GM21576 (cell line): Measurements from ENCODE around the gene CPTP.
"Not testable (repeated sequence)": the region's sequence is repeated elsewhere in the genome, so short reads cannot be mapped to it uniquely, and the experiment has no call there.

ENCODE experiments used
- ATAC-seq: cut with Tn5 transposase; IDR thresholded peaks from one replicate; pipeline ENCODE4 v1.9.1; 2021; ENCODE audit warnings: mild to moderate bottlenecking, moderate library complexity; ENCODE audit not compliant: unreplicated experiment

CPTP gene

GRCh38 chr1:1360506-1361169, 36.0 kb downstream of the CPTP start:
- ATAC-seq = no peak

- no peak for ATAC-seq
Measured at GRCh38 chr1:1361233-1361981, 36.8 kb downstream of the CPTP start.

DNA sequence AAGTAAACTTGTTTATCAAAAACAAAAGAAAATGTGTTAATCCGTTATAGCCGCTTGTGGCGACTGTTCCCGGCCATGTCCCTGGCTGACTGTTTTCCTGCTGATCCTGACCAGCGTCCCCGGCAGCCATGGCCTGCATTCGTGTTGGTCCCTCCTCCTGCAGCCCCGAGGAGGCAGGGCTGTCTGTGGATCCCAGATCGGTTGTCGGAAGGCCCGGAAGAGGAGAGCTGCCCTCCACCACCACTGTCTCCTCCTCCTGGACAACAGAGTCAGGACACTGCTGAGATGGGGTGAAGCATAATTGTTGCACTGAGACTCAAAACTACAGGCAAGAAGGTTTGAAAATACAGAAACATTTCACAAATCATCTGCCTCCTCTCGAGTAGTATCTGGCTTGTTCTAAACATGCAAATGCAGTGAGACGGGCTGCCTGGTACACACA, 37.4 kb downstream of the CPTP start:
- ATAC-seq = no peak

GRCh38 chr1:1364266-1364665, 39.7 kb downstream of the CPTP start:
- no peak for ATAC-seq

DNA sequence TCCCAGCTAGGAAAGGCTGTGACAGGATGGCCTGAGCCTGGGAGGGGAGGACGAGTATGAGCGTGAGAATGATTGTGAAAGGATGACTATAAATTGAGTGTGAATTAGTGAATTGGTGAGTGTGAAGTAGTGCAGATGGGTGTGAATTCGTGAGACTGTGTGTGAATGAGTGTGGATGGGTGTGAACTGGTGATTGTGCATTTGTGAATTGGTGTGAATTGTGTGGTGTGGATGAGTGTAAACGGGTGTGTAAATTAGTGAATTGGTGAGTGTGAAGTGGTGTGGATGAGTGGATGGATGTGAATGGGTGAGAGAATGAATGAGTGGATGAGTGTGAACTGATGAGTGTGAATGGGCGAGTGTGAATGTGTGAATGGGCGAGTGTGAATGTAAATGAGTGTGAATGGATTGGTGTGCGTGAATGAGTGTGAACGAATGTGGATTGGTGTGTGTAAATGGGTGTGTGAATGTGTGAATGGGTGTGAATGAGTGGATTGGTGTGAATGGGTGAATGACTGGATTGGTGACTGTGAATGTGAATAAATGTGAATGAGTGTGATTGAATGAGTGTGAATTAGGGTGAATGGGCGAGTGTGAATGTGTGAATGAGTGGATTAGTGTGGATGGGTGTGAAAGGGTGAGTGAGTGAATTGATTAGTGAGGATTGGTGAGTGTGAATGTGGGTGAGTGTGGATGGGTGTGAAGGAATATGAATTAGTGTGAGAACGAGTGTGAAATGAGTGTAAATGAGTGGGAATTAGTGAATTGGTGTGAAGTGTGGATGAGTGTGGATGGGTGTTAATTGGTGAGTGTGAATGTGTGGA, 41.5 kb downstream of the CPTP start:
- no peak for ATAC-seq

GRCh38 chr1:1366699-1367066, 42.1 kb downstream of the CPTP start:
- ATAC-seq = no peak

DNA sequence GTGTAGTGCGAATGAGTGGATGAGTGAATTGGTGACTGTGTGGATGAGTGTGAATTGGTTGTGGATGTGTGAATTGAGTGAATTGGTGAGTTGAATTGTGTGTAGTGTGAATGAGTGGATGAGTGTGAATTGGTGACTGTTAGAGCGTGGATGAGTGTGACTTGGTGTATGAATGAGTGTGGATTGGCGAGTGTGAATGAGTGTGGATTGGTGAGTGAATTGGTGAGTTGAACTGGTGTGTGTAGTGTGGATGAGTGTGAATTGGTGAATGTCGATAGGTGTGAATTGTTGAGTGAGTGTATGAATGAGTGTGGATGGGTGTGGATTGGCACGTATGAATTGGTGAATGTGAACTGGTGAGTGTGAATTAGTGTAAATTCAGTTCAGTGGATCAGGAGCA, 42.7 kb downstream of the CPTP start:
- ATAC-seq = no peak

DNA sequence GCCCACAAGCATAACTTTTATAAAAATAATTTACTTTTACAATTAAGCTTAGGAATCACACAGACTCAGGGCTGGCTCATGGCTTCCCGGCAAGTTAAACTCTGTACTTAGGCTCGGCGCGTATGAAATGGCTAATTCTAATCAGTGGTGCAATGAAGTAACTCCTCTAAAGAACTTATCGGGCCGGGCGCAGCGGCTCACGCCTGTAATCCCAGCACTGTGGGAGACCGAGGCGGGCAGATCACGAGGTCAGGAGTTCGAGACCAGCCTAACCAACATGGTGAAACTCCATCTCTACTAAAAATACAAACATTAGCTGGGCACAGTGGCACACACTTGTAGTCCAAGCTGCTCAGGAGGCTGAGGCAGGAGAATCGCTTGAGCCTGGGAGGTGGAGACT, 45.5 kb downstream of the CPTP start:
- ATAC-seq = not testable (repeated sequence)

DNA sequence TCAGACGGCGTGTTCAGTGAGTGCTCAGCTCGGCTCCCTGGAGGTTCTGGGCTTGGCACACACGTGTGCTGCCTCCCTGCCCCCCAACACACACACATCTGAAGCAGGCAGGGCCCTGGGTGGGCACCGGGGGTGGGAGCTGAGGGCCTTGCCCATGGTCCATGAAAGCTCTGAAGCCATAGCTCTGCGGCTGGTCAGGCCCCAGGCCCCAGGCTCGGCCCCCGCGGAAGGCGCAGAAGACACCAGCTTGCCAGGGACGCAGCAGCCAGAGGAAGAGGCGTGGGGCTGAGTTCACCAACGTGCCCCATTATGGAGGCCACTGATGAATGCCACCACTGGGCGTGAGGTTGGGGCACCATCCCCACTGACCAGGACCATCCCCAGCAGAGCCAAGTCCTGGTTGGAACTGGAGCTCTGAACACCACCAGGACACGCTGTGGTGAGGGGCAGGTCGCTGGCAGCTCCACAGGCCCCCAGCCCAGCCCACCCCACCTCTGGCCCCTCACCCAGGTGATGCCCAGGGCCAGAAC, 46.2 kb downstream of the CPTP start:
- ATAC-seq = no peak

DNA sequence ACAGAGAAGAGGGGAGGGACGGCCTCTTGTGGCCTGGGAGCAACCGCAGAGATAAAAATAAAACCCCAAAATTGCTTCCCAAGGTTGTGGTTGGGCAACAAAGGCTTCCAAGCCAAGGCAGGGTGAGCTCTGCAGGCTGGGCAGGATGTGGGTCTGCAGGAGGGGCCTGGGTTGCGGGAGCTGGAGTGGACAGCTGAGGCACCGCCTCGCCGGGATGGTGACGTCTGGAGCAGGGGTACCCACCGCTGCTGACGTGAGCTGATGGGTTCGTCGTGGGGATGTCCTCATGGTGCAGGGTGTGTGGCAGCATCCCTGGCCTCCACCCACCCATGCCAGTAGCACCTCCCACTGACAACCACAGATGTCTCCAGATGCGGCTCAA, 46.8 kb downstream of the CPTP start:
- ATAC-seq = no peak

GRCh38 chr1:1371746-1372711, 47.4 kb downstream of the CPTP start:
- ATAC-seq = no peak

GRCh38 chr1:1373051-1373814, 48.6 kb downstream of the CPTP start:
- ATAC-seq = no peak

DNA sequence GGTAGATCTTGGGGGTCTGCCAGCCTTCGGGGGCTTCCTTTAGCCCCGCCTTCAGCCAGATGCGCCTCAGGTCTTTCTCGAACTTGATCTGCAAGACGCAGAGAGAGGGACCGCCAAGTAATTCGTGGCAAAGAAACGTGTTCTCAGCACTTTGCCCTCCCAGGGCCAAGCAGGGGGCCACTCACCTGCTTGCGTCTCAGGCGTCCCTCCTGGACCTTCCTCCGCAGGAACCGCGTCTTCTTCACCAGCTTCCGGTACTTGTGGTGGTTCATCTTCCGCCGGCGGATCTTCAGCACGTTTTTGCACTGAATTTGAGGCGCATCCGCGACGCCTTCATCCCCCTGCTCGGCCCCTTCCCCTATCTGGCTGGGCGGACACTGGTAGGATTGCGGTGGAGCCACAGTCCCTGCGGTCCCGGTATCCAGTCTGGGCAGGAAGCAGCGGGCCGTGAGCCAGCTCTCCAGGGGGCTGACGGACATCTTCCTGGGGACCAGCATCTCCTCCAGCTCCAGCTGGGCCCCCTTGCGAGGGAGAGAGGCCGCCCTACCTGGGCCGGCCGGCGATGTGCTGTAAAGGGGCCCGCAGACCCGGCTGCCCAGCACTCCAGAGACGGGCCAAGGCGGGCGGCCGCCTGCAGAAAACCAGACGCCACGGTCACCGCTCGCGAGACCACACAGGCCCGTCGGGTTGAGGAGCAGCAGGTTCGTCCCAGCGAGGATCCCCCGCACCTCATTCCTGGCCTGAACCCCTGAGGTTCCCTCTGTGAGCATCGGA, 49.4 kb downstream of the CPTP start:
- ATAC-seq = no peak

DNA sequence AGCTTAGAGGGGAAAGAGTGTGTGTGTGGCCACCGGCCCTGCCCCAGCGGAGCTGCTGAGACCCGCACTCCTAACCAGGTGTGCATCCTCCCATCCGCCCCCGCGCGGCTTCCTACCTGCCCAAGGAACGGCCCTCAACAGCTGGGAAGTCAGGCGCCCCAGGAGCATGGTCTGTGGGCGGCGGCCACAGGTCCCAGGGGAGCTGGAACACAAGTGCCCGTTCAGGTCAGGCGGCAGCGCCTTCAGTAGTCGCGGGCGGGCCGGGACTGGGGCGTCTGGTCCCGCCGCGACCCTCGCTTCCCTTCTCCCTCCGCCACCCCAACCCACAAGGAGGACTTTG, 50.0 kb downstream of the CPTP start:
- ATAC-seq = no peak

DNA sequence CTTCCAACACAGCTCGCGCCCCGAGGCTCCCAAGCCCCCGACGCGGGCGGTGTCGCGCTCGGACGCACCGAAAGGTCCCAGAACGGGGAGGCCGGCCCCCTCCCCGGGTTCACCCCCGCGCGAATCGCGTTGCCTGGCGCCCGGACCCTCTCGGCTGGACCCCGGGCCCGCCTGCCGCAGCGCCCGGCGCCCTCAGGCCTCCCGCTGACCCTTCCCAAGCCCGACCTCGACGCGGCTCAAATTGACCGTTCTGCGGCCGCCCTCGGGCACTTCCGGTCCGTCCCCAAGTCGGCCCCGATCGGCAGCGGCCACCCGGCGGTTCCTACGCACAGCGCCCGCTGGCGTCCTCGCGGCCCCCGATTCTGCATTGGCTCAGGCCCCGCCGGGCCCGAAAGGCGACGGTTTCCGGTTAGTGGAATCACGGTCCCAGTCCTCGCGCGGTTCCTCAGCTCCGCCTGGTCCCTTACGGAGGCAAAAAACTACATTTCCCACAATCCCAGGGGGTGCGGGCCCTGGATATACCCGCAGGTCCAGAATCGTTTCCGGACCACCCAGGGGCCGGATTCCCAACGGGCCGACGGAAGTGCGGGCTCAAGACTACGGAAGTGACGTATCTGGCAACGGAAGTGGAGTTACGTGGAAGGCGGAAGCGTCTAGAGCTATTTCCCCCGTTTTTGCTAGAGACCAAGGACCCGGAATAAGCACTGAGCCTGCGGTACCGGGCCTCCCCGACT, 50.5 kb downstream of the CPTP start, which contains the start of gene AURKAIP1:
TSS of gene AURKAIP1 (minus strand) at position 279 of the 734 bp plus-strand sequence. CDS start 451 bp downstream, outside the sequence.
- peak; percentile 84 for ATAC-seq

DNA sequence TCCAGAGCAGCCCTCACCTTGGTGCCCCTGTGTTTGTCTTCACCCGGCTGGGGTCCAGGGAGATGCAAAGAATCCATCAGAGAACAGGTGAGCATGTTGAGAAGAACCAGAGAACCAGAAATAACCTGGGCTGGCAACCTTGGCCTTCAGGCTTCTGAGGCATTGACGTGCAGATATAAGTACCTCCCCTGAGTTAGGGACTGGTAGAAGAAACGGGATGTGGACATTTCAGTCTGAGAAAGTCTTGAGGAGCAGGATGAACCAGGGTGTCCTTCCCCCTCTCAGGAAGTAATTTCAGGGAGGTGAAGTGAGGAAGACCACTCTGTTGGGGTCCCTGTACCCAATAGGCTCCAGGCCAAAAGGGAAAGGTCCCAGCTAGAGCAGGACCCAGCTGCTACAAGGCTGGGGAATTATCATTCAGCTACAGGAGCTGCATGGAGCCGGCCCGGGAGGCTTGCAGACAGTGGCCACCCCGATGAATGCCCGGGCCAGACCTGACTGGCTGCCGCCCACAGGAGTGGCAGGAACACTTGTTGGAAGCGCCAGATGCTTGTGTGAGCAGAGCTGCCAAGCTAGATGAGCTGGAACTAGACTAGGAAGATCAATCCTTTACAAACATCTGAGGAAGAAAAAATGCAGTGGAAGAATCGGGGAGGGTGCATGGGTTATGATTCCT, 52.1 kb downstream of the CPTP start:
- ATAC-seq = no peak

DNA sequence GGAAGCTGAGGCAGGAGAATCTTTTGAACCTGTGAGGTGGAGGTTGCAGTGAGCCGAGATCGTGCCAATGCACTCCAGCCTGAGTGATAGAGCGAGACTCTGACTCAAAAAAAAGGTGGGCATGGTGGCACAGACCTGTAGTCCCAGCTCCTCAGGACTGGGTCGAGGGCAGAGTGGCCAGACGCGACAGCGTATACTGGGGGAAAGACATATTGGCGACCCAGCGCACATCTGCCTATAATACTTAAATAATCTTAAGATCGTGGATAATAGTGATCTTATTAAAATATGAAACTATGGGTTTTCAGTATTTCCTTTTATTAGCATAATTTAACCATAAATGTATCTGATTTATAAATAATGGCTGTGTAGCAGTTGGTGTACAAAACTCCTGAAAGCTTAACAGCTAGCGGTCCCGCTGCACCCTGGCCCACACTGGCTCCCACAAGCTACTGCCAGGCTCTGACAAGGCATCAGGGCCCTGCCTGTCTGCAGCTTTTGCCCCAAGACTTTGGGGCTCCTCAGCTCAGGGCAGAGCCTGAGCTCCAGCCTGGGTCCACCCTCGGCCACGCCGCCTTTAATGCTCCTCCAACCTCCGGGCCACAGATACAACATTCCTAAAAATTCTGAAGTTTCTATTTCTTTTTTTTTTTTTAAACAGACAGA, 53.1 kb downstream of the CPTP start:
- no peak for ATAC-seq
